GM12892 (cell line): ENCODE results near the gene KLK14.

Experiments
- POLR2A ChIP-seq: IDR thresholded peaks from 2 replicates; pipeline ENCODE4 v1.6.1; 2011; ENCODE audit warnings: low read depth, low read length, control low read depth
- POLR2AphosphoS5 ChIP-seq: IDR thresholded peaks from 2 replicates; pipeline ENCODE4 v1.6.1; 2011; ENCODE audit warnings: low read depth, low read length, control low read depth
- TAF1 ChIP-seq: IDR thresholded peaks from 2 replicates; pipeline ENCODE4 v1.6.1; 2011; ENCODE audit warnings: low read depth, mild to moderate bottlenecking, control low read depth, low read length, borderline replicate concordance

GRCh38 chr19:51097796-51098195 is 15.1 kb upstream of the KLK14 start:
- TF ChIP-seq POLR2A (no peak), POLR2AphosphoS5 (no peak), TAF1 (no peak)
